ENCODE measurements around the gene PRDM16. TPM values are rescaled to one million over a fixed set of nuclear protein-coding genes. Genes with fewer than 3 reads are reported as not detected.

PRDM16 gene
- total RNA-seq, 1 experiment from 2014 or later = 0.04 TPM

DNA sequence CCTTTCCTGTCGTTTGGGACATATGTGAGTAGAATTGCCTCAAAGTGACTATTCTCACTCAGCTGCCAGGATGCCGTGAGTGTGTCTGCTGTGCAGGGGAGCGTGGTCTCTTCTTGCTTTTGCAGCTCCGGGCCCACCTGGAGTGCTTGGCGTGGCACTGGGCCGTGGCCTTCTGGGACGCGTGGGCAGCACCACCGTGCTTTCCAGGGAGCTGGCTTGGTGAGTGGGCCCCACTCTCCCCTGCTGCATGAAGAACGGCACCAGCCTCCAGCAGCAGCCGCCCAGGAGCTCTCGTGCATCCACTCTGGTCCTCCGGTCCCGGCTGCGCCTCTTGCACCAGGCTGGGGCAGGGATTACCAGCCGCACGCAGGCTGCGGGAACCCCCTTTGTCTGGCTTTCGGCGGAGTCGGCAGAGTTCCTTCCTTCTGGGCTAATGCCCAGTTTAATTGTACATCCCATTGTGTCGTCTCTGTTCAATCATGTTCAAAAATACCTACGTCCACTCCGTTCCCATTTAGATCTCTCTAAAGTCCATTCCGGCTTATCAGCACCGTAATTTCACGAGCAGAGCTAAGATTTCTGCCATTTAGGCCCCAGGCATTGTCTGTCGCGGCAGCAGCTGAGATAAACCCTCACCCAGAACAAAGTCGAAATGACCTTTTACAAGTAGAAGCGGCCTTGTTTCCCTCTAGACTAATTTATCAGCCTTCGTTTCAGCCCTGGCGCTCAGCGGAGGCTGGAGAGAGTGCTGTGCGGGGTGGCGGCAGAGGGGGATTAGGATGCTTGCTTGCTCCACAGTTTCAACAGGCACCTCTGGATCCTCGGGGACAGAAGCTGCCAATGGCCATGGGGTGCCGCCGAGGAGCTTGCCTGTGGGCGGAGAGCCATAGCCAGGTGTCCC lies 129.6 kb downstream of the PRDM16 start:
- intact Hi-C loops (cut with micrococcal nuclease) = no loop called here
- TF ChIP-seq EZH2 (IDR thresholded peaks at IDR 0.05; ENCODE audit: low read length, unreplicated experiment) = no peak
- no peak for TF ChIP-seq EZH2phosphoT487 (IDR thresholded peaks at IDR 0.05; ENCODE audit: borderline replicate concordance, low read length)
- TF ChIP-seq, protein P1, sequence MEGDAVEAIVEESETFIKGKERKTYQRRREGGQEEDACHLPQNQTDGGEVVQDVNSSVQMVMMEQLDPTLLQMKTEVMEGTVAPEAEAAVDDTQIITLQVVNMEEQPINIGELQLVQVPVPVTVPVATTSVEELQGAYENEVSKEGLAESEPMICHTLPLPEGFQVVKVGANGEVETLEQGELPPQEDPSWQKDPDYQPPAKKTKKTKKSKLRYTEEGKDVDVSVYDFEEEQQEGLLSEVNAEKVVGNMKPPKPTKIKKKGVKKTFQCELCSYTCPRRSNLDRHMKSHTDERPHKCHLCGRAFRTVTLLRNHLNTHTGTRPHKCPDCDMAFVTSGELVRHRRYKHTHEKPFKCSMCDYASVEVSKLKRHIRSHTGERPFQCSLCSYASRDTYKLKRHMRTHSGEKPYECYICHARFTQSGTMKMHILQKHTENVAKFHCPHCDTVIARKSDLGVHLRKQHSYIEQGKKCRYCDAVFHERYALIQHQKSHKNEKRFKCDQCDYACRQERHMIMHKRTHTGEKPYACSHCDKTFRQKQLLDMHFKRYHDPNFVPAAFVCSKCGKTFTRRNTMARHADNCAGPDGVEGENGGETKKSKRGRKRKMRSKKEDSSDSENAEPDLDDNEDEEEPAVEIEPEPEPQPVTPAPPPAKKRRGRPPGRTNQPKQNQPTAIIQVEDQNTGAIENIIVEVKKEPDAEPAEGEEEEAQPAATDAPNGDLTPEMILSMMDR (conservative IDR thresholded peaks at IDR 0.05; ENCODE audit: low read depth, low read length) = no peak
- H2AFZ ChIP-seq (ENCODE audit: low read length) = no peak overlapping the region
- no peak overlapping the region for H3K27ac ChIP-seq (ENCODE audit: low read length)
- no peaks in the 10 kb centered on the region for H3K79me2 ChIP-seq (ENCODE audit: low read length)
- H3K9ac ChIP-seq (ENCODE audit: low read length) = no peak overlapping the region
- H3K9me3 ChIP-seq (ENCODE audit: low read length) = no peaks in the 10 kb centered on the region
- ATAC-seq (no peak), DNase-seq (no peak)
- H3K36me3 ChIP-seq (ENCODE audit: low read depth, low read length) = no peaks in the 10 kb centered on the region
- H3K4me1 ChIP-seq (ENCODE audit: insufficient read depth, low read length) = no peaks in the 10 kb centered on the region
- ChIA-PET POLR2A (ENCODE audit: unreplicated experiment) (no interaction called here), CTCF (no interaction called here)
- H4K20me1 ChIP-seq (ENCODE audit: low read length) = no peaks in the 10 kb centered on the region
- H3F3A ChIP-seq (ENCODE audit: low read length, unreplicated experiment) = no peaks in the 10 kb centered on the region
- no peaks in the 10 kb centered on the region for H3K9me2 ChIP-seq (replicated peaks; ENCODE audit: low read length)
- peaks cover 97% of the 10 kb centered on the region for H3K27me3 ChIP-seq (ENCODE audit: low read length)
- no peak overlapping the region for H3K4me2 ChIP-seq (ENCODE audit: low read length)
- BruUV-seq (replicated peaks) = no TSS peak
- H3K4me3 ChIP-seq (ENCODE audit: low read length) = no peak overlapping the region

DNA sequence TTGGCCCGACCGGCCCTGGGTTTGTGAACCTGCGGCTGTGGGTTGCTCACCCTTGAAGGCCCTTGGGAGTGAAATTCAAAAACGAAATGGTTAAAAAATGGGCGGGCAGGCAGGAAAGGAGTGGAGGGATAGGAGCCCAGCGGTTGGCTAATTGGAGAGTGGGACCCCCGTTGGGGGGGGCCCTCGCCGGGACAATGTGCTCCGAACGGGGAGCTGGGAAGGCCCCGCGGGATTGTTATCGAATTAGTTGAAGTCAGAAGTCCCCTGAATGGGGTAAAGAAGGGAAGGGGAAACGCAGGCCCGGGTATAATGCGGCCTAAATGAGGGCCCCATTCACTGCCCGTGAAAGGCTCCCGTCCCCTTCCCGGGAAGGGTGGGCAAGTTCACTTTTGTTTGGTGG lies 135.7 kb downstream of the PRDM16 start:
- no peaks in the 10 kb centered on the region for H3K79me2 ChIP-seq (ENCODE audit: low read length)
- POLR2A ChIA-PET (ENCODE audit: unreplicated experiment) = no interaction called here
- no peak for TF ChIP-seq EZH2 (IDR thresholded peaks at IDR 0.05; ENCODE audit: low read length, unreplicated experiment)
- intact Hi-C loops (cut with micrococcal nuclease) = no loop called here
- H3K9me3 ChIP-seq (ENCODE audit: low read length) = no peaks in the 10 kb centered on the region
- H3K4me1 ChIP-seq (ENCODE audit: insufficient read depth, low read length) = no peaks in the 10 kb centered on the region
- H3K4me2 ChIP-seq (ENCODE audit: low read length) = no peak overlapping the region
- no peak overlapping the region for H3K4me3 ChIP-seq (ENCODE audit: low read length)
- CTCF ChIA-PET = no interaction called here
- ATAC-seq (no peak), DNase-seq (no peak)
- no peaks in the 10 kb centered on the region for H3K9me2 ChIP-seq (replicated peaks; ENCODE audit: low read length)
- no peaks in the 10 kb centered on the region for H3K36me3 ChIP-seq (ENCODE audit: low read depth, low read length)
- H3K27ac ChIP-seq (ENCODE audit: low read length) = no peak overlapping the region
- no peak overlapping the region for H2AFZ ChIP-seq (ENCODE audit: low read length)
- H3K27me3 ChIP-seq (ENCODE audit: low read length) = peaks cover 95% of the 10 kb centered on the region
- no peaks in the 10 kb centered on the region for H4K20me1 ChIP-seq (ENCODE audit: low read length)
- H3K9ac ChIP-seq (ENCODE audit: low read length) = no peak overlapping the region
- no peaks in the 10 kb centered on the region for H3F3A ChIP-seq (ENCODE audit: low read length, unreplicated experiment)
- no TSS peak for BruUV-seq (replicated peaks)

DNA sequence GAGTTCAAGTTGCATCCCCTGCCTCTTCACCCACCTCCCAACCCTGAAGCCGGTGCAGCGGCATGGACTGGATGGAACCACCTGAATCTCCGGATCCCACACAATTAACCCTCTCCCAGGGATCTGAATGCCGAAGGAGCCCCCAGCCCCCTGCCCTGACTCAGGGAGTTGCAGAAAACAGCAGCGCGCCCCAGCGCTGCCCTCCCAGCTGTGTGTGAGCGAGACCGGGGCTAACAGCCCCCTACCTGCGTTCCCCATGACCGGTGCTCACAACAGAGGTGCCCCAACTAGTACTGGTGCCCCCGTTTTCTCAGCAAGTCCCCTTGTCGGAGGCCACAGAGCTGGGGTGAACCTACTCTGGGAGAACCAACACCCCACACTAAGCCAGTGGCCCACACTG lies 136.8 kb downstream of the PRDM16 start:
- no peaks in the 10 kb centered on the region for H3K36me3 ChIP-seq (ENCODE audit: low read depth, low read length)
- BruUV-seq (replicated peaks) = no TSS peak
- no peaks in the 10 kb centered on the region for H3K9me3 ChIP-seq (ENCODE audit: low read length)
- no peaks in the 10 kb centered on the region for H3K9me2 ChIP-seq (replicated peaks; ENCODE audit: low read length)
- no peak overlapping the region for H3K27ac ChIP-seq (ENCODE audit: low read length)
- no peaks in the 10 kb centered on the region for H4K20me1 ChIP-seq (ENCODE audit: low read length)
- TF ChIP-seq, protein P1 (conservative IDR thresholded peaks at IDR 0.05; ENCODE audit: low read depth, low read length) = no peak
- TF ChIP-seq EZH2 (IDR thresholded peaks at IDR 0.05; ENCODE audit: low read length, unreplicated experiment) = no peak
- TF ChIP-seq EZH2phosphoT487 (IDR thresholded peaks at IDR 0.05; ENCODE audit: borderline replicate concordance, low read length) = no peak
- intact Hi-C loops (cut with micrococcal nuclease) = no loop called here
- H2AFZ ChIP-seq (ENCODE audit: low read length) = no peak overlapping the region
- no peaks in the 10 kb centered on the region for H3K4me1 ChIP-seq (ENCODE audit: insufficient read depth, low read length)
- ChIA-PET CTCF (no interaction called here), POLR2A (ENCODE audit: unreplicated experiment) (no interaction called here)
- no peak overlapping the region for H3K4me3 ChIP-seq (ENCODE audit: low read length)
- H3F3A ChIP-seq (ENCODE audit: low read length, unreplicated experiment) = no peaks in the 10 kb centered on the region
- H3K4me2 ChIP-seq (ENCODE audit: low read length) = no peak overlapping the region
- no peak for DNase-seq
- peaks cover 97% of the 10 kb centered on the region for H3K27me3 ChIP-seq (ENCODE audit: low read length)
- no peak for ATAC-seq
- H3K9ac ChIP-seq (ENCODE audit: low read length) = no peak overlapping the region
- no peaks in the 10 kb centered on the region for H3K79me2 ChIP-seq (ENCODE audit: low read length)
